MM.1S (cell line): Measurements from ENCODE around the gene UBXN6.

Source experiments
- CTCF ChIP-seq: fragments of 300-600 bp; sonication (generic); IDR thresholded peaks from 2 replicates; pipeline ENCODE4 v1.5.1; 2016; ENCODE audit warnings: antibody characterized with exemption, low read length, mixed read lengths
- EZH2 ChIP-seq: fragments of 300-600 bp; sonication (generic); optimal IDR thresholded peaks from 2 replicates; pipeline ENCODE3; 2017; ENCODE audit warnings: low read depth, mild to moderate bottlenecking, antibody characterized with exemption, low read length, mixed read lengths

- TF ChIP-seq CTCF (no peak), EZH2 (no peak)
Measured at GRCh38 chr19:4482721-4483364, 25.2 kb upstream of the UBXN6 start.
